Amygdala (tissue), 56 donors: ENCODE data around the gene SHISA5.
"Not testable (repeated sequence)": the region's sequence is repeated elsewhere in the genome, so short reads cannot be mapped to it uniquely, and the experiment has no call there.

Source experiments
- DNase-seq, 56 donors: peaks; one replicate each; lab custom pipeline; 2025; lab: John Stamatoyannopoulos, UW

Gene SHISA5

GRCh38 chr3:48478626-48479555, 25.1 kb downstream of the SHISA5 start:
- no peak for DNase-seq

GRCh38 chr3:48477959-48478520, 25.9 kb downstream of the SHISA5 start:
- DNase-seq, result no peak

DNA sequence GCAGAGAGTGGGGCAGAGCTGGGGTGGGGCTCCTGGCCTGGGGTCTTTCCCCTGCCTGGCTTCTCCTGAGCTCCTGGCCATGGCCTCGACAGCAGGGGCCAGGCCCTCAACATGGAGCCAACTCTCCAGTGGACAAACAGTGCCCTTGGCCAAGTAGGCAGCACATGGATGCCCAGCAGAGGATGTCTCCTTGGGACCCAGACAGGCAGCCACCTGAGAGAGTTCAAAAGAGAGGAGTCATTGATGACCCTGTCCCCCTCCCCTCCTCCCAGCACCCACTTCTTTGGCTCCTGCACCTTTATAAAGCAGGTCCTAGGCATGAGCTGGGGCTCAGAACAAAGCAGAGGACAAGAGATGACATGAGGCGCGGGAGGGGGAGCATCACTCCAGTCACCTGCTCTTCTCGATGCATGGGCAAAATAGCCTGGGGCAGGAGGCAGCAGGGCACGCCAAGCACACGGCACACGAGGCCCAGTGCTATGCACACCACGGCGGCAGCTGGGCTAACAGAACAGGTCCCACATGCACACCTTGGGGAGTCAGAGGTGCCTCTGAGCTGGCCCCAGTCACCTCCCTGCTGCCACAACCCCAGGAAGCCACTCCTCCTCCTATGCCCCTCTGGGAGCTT, 27.4 kb downstream of the SHISA5 start:
- no peak for DNase-seq

DNA sequence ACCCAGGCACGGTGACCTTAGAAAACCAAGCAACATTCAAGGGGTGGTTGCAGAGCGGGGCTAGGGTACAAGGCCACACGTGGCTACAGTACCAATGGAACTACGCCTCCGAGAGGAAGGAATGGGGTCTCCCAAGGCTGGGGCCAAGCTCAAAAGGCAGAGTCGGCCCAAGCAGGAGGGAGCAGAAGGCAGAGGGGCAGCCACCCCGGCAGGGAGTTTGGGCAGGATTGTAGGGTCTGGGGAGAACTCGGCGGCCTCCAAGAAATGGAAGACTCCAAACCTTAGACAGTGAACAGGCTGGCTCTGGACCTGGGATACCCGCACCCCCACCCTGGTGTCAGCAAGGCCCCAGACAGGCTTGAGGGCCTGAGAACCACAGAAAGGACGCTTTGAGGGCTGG, 28.8 kb downstream of the SHISA5 start:
- no peak for DNase-seq

DNA sequence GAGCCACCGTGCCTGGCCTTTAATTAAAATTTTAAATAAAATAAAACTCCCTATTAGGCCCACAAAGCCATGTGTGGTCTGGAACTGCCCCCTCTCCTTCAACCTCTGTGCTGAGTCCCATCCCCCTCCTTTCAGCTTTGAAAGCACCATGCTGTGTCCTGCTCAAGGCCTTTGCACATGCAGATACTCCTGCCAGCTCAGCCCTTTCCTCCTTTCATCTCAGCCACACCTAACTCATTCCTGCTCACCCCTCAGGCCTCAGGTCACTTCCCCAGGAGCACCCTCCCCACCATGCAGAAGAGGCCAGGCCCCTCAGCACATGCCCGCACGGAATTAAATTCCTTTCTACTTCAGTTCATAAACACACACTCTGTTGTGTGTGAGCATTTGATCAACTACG, 29.4 kb downstream of the SHISA5 start:
- DNase-seq, result no peak

GRCh38 chr3:48474031-48474430, 29.9 kb downstream of the SHISA5 start:
- DNase-seq, result not testable (repeated sequence)

GRCh38 chr3:48473617-48473952, 30.4 kb downstream of the SHISA5 start:
- DNase-seq, result no peak

DNA sequence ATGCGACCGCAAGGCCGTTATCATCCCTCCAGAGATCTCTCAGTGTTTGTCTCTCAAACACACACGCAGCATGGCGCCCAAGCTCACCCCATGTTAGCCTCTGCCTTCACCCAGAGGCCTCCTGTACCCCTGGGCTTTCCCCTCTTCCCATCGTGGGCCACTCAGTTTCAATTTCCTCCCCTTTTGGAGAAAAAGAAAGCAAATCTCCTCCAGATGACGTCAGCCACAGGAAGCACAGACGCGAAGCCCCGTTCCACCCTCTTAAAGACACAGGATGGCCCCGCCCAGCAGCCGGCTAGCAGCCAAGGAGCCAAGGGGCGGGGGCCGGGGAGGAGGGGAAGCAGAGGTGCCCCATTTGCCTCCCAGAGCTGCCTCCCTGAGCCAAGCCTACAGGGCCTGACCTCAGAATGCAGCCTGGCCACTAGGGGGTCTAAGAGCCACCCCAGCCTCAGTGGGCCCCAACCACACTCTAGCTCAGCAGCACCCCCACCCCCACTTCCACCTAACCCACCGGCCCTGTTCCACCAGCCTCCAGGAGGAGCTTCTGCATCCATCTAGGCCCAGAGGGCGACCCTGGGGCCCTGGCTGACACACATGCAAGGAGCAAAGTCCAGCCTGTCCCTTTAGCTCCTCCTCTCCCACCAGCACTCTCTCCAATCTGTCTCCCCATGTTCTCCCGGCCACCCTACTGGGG, 30.9 kb downstream of the SHISA5 start:
- peak in 53 of 56 donors; percentile 40 to 91 (median 75) for DNase-seq

GRCh38 chr3:48472673-48472922, 31.4 kb downstream of the SHISA5 start:
- DNase-seq, result peak in 3 of 56 donors; percentile 53 to 64 (median 57)

DNA sequence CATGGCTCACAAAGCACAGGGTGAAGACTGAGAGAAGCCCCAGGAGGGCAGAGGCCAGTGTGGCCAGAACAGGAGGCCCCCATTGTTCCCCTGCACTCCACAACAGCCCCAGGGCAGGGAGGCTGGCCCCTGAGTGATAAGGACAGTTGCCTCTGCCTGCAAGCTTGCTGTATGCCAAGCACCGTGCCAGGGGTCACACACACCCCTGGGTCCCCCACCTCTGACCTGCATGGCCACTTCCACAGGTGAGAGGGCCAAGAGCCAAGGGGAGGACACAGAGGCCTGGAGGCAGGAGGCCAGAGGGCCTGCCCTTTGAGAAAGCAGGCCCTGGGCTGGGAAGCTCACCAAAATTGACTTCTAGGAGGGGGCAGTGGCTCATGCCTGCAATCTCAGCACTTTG, 33.7 kb downstream of the SHISA5 start:
- no peak for DNase-seq

DNA sequence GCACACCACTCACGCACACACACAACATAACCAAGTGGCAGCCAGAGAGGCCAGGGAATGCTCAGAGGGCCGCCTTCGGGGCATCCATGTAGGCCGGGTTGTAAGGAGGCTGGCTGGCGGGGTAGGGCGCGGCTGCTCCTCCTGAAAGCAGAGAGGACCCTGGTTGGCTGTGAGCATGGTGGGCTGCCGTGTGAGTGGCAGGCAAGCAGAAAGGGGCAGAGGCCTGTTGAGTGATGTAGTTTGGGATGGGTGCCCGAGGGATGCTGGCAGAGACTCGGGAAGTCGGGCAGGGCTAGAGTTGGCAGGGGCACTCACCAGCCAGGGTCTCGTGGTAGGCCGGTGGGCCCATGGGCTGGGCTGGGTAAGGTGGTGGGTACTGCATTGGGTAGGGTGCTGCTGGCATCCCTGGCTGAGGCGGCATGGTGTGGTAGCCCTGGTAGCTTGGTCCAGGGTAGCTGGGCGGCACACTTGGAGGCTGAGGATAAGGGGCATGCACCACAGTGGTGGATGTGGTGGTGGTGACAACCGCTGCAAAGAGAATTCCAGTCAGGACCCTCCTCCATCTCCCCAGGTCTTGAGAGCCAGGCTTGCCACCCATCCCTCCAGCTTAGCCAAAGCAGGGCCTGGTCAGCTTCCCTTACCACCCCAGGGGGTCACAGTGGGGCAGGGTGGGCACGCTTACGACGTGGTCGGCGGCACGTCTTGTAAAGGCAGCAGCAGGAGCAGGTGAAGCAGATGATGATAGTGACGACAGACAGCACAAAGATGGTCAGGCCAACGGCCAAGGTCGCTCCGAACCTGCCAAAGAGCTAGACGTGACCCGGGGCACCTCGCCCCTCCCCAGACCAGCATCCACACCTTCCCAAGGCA, 34.7 kb downstream of the SHISA5 start:
- peak in 20 of 56 donors; percentile 18 to 49 (median 34) for DNase-seq

DNA sequence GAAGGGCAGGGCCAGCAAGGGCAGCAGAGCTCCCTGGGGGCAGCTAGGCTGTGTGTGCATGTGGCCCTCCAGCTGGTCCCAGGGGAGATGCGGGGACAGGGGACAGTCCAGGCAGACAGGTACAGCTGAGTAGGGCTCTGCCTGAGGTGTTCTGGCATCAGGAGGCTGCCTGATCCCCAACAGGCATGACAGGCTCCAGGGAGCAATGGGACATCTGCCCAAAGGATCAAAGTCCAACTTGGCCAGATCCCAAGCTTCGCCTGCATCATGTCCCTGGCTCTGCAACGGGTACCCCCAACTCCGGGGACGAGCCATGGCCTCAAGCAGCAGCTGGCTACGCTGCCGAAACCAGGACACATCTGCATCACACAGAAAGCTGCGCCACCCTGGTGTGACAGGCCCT, 35.6 kb downstream of the SHISA5 start:
- DNase-seq, result peak in 1 of 56 donors; percentile 33

DNA sequence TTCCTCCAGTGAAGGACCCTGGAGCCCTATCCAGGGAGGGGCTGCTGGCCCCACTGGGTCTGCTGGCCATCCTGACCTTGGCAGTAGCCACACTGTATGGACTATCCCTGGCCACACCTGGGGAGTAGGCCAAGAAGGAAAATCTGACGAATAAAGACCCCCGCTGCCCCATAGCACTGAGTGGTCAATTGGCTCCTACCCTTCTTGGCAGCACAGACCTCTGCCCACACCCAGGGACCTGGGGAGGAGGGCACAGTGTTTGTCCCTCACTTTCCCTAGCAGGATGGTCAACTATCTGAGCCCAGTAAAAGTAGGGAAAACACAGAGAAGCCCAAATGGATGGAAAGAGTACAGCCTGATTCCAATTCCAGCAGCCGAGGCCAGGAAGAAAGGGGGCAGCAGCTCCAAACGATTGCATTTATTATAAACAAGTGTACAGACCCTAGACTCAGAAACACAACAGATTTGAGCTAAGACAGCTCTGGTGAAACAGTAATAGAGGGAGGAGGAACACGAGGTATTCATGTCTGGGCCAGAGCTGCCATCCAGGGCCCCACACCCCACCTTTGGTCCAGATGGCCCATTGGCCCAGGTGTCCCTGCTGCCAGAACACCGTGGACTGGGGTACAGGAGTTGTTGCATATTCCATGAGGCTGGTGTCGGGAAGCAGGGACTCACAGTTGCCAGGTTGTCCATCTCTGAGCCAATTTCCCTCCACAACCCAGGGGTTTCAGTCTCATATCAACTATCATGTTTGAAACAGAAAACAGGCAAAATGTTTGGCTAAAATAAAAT, 36.3 kb downstream of the SHISA5 start:
- DNase-seq, result no peak

DNA sequence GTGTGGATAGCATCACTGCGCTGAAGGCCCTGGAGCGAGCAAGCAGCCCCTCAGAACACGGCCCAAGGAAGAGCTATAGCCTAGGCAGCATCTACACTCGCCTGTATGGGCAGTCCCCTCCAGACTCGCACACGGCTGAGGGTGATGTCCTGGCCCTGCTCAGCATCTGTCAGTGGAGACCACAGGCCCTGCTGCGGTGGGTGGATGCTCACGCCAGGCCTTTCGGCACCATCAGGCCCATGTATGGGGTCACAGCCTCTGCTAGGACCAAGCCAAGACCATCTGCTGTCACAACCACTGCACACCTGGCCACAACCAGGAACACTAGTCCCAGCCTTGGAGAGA, 36.9 kb downstream of the SHISA5 start:
- no peak for DNase-seq

DNA sequence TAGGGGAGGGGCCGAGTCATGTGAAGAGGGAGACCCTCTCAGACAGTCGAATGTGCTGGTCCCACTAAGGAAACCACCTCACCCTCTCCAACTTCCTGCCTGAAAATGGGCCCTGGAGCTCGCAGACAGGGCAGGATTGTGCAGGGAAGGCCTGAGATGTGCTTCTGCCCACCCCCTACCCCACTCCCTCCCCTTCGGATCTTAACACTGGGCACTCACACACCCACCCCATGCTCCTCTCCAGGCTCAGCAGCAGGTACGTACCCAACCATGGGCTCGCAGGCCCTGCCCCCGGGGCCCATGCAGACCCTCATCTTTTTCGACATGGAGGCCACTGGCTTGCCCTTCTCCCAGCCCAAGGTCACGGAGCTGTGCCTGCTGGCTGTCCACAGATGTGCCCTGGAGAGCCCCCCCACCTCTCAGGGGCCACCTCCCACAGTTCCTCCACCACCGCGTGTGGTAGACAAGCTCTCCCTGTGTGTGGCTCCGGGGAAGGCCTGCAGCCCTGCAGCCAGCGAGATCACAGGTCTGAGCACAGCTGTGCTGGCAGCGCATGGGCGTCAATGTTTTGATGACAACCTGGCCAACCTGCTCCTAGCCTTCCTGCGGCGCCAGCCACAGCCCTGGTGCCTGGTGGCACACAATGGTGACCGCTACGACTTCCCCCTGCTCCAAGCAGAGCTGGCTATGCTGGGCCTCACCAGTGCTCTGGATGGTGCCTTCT, 37.4 kb downstream of the SHISA5 start:
- DNase-seq, result peak in 6 of 56 donors; percentile 13 to 51 (median 34)

GRCh38 chr3:48465531-48466378, 38.2 kb downstream of the SHISA5 start:
- DNase-seq, result peak; percentile 62 to 100 (median 97)

DNA sequence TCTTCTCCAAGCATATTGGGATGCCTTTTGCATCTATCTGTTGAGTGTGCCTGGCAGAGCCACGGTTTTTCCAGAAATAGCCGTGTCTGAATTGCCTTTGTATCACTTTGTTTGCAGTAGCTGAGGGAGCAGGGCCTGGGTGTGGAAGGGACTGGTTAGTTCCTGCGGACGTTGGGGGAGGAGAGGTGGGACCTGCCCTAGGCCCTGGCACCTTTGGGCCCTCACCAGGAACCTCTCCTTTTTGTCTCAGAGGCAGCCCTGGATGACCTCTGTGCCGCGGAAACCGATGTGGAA, 38.8 kb downstream of the SHISA5 start:
- peak in 1 of 56 donors; percentile 69 for DNase-seq

DNA sequence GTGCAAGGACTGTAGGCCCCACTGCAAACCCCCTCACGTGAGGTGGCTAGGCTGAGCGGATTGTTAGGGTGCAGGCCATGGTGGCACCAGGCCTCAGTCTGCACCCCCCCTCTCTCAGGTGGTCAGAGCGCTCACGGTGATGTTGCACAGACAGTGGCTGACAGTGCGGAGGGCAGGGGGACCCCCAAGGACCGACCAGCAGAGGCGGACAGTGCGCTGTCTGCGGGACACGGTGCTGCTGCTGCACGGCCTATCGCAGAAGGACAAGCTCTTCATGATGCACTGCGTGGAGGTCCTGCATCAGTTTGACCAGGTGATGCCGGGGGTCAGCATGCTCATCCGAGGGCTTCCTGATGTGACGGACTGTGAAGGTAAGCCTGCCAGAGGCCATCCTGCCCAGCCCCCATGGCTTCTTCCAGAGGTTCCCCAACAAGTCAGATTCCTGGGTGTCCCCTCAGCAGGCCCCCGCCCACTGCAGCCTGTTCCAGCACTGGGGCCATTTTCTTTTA, 39.2 kb downstream of the SHISA5 start:
- DNase-seq, result peak in 2 of 56 donors; percentile 56 to 64
